ENCODE data around the gene SCTR.

DNA sequence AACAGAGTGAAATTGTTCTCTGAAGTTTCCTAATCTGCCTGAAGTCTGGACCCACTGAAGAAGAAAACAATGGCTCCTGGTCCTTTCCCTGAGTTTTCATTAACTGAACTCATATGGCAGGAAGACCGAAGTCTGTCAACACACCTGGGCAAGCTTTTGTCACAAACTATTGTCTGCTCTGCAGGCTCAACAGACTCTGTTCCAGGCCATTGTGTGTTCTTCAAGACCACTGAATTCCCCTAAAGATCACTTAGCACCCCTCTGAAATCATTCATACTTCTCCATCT is 99.2 kb downstream of the SCTR start:
- TF ChIP-seq POLR2A (IDR thresholded peaks at IDR 0.05; ENCODE audit: extremely low read depth, insufficient read length) (no peak), MAX (IDR thresholded peaks at IDR 0.05; ENCODE audit: low read depth, low read length) (no peak), MYC (IDR thresholded peaks at IDR 0.05; ENCODE audit: low read depth, low read length) (no peak)
- TF ChIP-seq, protein P1, sequence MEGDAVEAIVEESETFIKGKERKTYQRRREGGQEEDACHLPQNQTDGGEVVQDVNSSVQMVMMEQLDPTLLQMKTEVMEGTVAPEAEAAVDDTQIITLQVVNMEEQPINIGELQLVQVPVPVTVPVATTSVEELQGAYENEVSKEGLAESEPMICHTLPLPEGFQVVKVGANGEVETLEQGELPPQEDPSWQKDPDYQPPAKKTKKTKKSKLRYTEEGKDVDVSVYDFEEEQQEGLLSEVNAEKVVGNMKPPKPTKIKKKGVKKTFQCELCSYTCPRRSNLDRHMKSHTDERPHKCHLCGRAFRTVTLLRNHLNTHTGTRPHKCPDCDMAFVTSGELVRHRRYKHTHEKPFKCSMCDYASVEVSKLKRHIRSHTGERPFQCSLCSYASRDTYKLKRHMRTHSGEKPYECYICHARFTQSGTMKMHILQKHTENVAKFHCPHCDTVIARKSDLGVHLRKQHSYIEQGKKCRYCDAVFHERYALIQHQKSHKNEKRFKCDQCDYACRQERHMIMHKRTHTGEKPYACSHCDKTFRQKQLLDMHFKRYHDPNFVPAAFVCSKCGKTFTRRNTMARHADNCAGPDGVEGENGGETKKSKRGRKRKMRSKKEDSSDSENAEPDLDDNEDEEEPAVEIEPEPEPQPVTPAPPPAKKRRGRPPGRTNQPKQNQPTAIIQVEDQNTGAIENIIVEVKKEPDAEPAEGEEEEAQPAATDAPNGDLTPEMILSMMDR (IDR thresholded peaks at IDR 0.05; ENCODE audit: low read depth, low read length), result no peak
